HG03066 (cell line): ENCODE data around the gene BTBD10.

Experiments used
- ATAC-seq: cut with Tn5 transposase; IDR thresholded peaks from one replicate; pipeline ENCODE4 v1.9.1; 2021; ENCODE audit warnings: low read depth; ENCODE audit not compliant: unreplicated experiment

BTBD10 gene

DNA sequence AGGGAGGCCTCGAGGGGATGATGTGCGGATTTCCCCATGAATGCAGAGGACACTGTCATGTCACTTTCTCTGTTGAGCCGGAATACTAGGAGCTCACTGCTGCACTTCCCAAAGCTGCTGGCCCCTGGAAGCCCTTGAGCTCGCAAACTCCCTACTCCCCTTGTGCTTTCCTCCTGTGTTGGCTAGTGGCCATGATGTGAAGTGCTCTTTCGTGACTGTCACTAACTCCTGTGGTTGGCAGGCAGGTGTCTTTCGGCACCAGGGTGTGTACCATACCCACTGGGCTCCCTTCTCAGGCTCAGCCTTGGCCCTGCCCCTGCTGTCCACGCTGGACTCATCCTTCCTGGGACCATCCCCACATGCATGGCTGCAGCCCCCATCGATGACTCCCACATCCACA, 86.2 kb downstream of the BTBD10 start:
- ATAC-seq, result no peak

DNA sequence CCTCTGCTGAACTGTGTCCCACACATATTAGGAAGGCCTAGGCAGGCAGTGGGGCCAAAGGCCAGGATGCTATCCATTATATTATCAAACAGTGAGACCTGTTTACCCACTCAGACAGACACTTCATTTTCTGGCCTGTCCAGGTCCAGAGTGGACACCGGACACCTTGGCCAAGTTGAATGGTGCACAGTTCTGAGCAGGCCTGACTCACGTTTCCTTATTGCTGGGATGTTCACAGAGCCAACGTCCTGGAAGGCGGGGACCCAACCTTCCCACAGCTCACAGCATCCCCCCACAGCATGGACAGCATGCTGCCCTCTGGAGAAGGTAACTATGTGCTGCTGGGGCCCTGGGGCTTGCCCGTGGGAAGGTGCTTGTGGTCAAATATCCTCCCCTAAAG, 86.6 kb downstream of the BTBD10 start:
- ATAC-seq, result no peak

DNA sequence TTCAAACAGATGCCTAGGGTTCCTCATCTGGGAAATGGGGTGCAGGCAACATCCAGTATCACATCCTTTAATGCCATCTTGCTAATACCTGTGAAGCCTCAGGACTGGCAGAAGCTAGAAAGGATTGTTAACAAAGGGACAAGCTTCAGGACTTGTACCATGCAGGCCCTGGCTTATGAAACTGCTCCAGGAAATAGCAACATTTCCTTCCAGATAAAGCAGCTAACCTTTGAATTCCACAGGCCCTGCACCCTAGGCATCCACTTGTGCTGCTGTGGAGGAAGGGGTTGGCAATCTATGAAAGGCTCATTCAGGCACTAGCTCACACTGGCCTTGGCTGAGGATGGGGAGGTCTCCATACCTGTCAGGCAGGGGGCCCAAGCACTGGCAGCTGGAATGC, 87.2 kb downstream of the BTBD10 start:
- no peak for ATAC-seq

DNA sequence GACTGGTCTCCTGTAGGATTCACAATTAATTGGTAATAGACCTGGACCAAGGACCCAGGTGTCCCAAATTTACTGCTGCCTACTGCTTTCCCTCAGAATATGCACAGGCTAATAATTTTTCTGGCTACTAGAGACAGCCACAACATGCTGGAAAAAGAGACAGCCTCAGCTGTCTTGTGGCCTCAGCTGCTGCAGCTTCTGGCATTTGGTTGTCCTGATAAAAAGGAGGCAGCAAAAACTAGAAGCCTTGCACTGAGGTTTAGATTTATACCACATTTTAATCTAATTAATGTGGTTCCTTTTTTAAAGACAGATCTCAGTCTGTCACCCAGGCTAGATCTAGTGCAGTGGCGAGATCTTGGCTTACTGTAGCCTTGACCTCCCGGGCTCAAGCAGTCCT, 89.8 kb downstream of the BTBD10 start:
- ATAC-seq, result no peak

DNA sequence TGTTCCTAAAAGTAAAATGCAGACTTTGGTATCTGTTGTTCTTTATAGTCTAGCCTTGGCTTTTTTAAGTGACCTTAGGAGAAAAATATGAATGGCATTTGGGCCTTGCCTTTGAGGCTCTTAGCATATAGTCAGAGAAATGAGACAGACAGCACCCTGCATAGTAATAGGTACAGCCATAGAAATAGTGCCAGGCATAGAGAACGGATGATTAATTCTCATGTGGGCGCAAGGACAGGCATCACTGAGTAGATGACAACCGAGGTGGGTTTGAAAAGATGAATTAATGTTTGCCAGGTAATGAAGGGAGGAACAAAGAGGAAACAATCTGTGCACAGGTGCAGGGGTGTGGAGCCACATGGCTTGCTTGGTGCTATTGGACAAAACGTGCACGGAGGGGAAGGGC, 95.0 kb downstream of the BTBD10 start:
- ATAC-seq, result no peak

DNA sequence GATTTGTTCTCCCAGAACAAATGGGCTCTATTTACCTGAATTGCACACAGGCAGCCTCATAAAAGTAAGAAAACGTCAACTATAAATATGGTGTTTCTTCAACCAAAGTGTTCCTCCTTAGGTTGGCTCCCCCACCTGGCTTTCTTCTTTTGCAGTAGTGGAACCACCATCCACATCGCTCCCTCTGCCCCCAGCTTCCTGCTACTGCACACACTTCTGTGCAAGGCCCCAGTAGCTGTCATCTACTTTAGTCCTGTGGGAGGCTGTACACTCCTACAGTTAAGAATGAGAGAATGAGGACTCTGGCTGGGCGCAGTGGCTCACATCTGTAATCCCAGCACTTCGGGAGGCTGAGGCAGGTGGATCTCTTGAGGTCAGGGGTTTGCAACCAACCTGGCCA, 95.9 kb downstream of the BTBD10 start:
- ATAC-seq, result no peak

DNA sequence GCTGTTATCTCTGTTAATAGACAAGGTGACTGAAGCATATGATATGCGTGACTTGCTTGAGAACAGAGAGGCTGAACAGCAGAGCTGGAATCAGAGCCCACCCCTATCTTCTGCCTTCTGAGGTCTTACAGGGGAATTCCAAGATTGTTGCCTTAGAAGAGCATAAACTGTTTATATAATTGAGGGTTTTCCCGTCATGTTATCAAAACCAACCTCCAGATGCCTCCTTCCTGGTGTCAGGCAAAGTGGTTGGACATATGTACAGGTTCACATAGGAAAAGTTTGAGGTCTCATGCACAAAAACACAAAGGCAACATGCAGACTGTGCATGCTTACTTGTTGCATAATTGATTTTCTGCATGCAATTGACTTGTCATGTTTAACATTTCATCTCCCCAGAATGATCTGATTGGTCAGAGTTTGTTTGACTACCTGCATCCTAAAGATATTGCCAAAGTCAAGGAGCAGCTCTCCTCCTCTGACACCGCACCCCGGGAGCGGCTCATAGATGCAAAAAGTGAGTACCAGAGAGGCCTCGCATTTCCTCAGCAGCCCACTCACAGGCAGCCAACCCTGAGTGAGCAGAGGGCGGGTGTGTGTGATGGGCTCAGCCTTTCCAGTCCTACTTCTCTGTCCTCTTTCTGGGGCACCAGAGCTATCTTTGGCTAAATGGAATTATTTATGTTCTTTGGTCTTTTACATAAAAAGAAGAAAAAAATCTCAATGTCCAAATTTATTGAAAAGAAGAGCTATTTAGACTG, 96.6 kb downstream of the BTBD10 start:
- no peak for ATAC-seq

DNA sequence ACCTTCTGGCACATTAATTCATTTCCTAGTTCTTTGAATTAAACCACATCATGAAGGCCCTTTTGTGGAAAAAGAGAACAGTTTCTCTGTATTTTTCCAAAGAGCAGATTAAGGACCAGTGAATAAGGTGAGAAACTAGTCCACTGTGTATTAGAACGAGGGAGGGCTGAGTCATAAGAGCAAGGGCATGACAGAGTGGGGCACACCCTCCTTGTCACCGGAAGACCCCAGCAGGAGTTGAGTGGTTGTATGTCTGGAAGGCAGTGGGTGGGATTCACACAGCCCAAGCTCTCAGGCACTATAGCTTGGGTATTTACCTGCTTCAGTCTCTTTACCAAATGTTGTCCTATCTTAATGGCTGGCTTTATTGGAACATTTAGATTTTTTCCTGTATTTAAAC, 98.6 kb downstream of the BTBD10 start:
- ATAC-seq, result no peak

DNA sequence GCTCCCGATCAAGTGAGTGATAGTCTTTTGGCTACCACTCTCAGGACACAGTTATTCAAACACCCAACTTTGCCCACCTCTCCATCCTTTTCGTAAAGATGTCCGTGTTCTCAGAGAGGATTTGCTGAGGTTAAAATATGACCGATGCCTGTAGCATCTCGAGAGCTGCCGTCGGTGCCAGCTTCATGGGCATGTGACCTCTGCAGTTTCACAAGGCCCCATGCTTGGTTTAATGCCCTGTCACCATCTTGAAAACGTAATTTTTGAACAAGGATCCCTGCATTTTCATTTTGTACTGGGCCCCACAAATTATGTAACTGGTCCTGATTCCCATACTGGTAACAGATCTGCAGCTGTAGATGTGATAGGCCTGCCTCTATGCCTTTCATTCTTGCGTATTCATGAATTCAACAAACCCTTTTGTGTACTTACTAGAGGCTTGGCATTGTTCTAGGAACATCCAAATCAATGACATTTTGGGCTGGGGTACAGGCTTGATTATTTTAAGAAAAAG, 100.4 kb downstream of the BTBD10 start:
- ATAC-seq, result no peak

DNA sequence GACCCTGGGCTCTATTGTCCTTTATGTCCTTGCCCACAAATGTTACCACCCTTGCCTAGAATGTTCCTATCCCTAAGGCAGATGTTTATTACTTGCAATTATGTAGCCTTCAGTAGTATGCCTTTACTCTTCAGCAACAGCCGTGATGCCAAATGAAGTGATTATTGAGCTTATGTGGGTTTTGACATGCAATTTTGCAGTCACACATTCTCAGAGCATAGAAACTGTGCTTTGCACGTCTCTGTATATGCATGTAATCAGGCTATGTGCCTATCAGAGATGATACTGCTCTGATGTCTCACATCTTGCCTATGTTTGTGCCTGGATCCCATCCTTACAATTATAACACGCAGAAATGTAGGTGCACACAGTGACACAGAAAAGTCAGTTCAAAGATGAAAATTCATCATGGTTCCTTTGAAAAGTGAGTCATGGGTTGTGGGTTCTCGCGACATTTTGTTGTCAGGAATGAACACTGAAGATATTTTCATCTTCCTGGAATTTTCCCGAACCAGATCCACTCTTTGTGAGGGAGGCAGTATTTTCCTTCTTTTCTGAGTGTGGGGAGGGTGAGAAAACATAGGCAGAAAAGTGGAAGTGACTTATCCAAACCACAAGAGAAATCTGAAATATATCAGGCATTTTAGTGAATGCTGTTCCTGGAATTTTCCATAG, 104.3 kb downstream of the BTBD10 start:
- no peak for ATAC-seq

DNA sequence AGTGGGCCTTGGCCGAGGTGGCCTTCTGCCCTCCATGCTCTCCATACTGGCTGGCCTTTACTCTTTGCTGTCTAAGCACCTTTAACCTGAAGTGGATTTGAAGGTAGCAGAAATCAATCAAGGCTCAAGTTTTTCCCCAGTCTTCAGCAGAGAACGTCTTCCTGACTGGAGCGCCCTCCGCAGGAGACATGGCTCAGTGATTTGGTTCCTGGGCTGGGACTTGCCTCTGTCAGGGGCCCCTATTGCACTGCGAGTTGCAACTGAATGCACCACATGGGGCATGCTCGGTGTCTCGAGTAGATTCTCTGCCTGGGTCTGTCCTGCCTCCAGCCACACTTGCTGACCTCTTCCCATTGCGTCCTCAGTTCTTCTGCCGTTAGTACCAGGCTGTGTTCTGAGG, 105.8 kb downstream of the BTBD10 start:
- no peak for ATAC-seq

DNA sequence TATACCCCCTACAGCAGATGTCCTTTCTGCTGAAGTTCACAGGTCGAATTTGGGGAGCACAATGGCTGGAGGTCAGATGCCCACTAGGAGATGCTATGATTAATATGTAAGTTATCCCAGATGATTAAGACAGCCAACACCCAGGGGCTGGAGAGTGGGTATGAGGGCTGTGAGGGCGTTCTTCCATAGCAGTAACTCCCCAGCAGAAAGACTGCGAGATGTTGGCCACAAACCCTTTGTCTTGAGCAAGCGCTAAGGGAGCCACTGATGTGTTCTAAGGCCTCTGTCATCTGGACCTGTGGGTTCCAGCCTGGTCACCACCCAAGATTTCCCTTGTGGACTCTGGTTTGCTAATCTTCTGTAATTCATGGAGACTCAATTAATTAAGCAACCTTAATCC, 107.8 kb downstream of the BTBD10 start:
- ATAC-seq, result no peak

DNA sequence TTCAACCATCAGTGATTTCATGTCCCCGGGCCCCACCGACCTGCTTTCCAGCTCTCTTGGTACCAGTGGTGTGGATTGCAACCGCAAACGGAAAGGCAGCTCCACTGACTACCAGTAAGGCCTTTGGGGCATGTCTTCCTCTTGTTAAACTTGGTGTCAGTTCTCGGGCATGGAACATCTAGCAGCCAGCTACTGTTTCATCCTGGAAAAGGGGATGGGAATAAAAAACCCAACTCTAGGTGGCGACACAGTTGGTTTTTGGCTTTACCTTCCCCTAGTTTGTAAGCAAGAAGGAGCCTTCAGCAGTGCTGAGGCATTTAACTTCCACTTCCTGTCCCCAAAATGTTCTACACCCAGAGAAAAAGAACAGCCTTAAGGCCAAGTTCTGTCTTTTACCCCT, 108.7 kb downstream of the BTBD10 start:
- ATAC-seq, result no peak

DNA sequence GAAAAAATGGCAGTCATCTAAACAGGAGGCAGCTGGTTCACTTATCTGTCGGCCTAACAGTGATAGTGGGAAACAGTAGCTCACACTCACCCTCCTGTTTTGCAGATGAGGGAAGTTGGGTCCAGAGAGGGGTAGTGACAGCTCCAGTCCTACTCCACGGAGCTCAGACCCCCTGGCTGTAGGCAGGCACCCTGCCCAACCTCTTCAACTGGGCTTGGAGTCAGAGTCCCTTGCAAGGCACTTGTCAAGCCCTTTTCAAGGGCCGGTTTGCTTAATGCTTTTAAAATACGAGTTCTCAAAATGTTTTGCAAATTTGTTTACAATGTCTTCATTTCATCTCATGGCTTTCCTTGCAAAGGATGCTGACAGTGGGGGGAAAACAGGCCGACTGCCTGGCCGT, 110.3 kb downstream of the BTBD10 start:
- ATAC-seq, result no peak

DNA sequence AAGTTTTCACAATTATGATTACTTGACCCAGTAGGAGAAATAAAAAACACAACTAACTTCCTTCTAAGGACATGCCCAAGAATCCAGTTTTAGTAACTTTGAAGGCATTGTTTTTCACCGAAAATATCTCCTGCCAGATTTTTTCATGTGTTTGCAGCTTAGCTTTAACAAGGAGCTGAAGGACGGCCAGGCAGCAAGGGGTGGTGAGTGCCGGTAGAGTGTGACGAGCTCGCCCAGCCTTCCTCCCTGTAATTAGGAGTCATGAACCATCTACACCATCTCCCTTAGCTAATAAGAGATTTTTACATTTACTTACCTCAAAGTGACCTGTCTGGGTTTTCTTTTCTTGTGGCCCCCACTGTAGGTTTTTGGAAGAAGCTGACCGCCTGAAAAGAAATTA, 113.4 kb downstream of the BTBD10 start:
- no peak for ATAC-seq

DNA sequence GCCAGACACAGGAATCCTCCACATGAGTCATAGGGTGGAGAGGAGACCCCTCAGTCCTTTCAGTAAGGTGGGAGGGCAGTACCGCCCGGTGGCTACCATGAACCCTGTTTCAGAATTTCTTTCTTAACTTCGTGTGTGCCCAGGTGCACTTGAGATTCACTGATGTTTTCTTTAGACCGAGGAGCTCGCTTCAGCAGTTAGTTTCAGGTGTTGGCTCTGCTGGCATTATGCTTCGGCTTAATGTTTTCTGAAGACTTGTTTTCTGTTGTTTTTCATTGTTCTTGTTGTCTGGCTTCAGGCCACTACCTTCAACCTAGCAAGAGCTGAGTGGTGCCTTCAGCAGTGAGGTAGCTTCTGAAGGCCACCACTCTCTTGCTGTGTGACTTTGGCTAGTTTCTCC, 114.0 kb downstream of the BTBD10 start:
- ATAC-seq, result no peak

DNA sequence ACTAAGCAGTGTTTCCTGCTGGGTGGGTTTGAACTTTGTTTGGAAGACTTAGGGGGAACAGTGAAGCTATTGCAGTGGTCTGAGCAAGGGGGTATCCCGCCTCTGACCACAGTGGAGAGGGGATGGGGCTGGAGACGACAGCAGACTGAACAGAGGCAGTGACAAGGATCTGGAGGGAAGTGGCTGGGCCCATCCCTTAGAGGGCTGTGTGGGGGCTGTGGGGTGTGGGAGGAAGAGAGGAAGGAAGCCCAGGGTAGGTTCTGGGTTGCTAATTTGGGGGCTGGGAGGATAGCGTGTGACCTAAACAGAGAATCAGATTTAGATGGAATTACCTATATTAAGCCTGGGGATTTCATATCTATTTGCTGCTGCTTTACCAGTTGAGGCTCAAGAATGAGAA, 114.7 kb downstream of the BTBD10 start:
- ATAC-seq, result no peak

DNA sequence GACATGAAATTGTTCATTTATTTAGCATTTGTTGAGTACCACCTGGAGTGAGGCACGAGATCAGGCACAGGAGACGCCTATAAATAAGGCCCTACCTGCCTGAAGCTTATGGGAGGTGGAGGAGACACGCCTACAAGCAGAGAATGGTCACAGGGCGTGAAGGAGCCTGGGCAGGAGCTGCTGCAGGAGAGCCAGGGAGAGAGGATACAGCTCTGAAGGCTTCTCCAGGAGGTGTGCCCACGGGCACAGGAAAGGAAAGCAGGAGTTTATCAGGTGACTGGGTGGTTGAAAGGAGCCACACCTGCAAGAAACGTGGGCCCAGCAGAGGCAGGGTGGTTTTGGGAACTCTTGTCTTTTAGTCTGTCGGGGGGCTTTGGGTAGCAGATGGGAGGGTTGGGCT, 115.1 kb downstream of the BTBD10 start:
- ATAC-seq, result no peak

DNA sequence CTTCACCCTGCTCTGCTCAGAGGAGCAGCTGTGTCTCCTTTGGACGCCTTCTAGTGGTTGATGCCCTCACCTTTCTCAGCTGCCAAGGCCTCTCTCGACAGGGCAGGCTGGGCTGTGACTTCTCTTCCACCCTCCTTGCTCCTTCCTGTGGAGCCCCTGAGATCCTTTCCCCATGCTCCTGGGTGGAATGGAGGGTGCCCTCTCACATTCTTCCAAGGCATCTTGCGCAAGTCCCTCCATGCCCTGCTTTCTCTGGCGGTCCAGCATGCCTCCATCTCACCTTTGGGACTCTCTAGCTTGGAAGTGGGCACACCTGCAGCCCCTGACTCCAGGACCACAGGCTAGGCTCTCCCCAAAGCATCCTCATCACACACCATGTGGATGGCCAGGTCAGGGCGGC, 116.6 kb downstream of the BTBD10 start:
- ATAC-seq, result no peak

DNA sequence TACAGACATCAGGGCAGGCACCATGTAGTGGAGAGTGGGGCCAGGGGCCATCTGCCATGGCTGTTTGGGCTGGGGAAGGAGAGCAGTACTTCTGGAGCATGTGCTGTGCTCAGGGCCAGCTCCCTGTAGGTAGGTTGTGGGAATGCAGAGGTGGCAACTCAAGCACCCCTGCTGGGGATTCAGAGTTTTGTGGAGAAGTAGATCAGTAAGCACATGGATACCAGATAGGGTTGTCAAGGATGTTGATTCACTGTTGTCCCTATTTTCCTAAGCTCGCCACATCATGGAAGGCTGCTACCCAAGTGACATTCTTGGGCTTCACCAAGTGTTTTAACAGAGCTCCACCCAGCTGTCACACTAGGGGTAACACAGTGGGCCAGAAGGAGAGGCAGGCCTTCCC, 118.2 kb downstream of the BTBD10 start:
- ATAC-seq, result no peak

DNA sequence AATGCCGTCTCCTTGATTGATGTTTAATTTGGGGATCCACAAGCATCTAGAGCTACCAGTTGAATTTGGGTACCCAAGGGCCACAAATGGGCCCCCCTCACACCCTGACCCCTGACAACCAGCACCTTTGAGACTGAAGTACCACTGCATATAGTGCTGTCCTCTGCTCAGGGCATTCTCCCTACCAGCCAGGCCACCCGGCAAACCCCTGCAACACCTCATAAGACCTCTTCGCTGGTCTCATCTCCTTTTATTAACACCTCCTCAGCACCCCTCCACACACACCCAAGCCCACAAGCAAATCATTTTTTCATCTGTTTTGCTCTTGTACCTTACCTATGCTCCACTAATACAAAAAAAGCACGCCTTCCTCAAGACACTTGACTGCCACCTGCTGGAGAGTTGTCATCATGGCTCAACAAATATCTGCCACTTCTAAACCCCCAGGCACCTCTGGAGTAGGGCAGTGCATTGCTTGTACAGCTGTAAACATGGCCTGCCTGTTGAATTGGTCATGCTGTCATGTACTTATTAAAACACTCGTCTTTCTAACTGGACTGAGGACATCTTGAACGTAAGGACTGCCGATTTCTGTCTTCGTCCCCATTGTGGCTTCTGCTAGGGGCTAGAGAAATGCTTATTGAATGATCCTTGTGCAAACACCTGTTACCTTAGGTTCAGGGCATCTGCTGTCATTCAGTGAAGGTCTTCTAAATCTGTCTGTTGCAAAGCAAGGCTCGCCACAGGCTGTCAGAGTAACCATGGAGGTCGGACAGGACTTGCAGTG, 118.9 kb downstream of the BTBD10 start:
- ATAC-seq, result no peak
